Peyer's patch (tissue), 4 donors: Measurements from ENCODE around the gene VSTM5. TPM values are rescaled to one million over a fixed set of nuclear protein-coding genes. Genes with fewer than 3 reads are reported as not detected.

Experiments
- DNase-seq, 3 donors: peaks; one replicate each; pipeline ENCODE4 v3.0.0-alpha.2; 2017 to 2019
- H3K27ac ChIP-seq, 4 donors: fragments of 200-600 bp; sonication (generic); one replicate each; pipeline ENCODE4 v1.5.1; 2016 to 2019
- H3K27me3 ChIP-seq, 2 donors: fragments of 200-600 bp; sonication (generic); one replicate each; pipeline ENCODE4 v1.5.1; 2019
- H3K36me3 ChIP-seq, 3 donors: fragments of 200-600 bp; sonication (generic); one replicate each; pipeline ENCODE4 v1.5.1; 2016 to 2019
- H3K4me1 ChIP-seq, 4 donors: fragments of 200-600 bp; sonication (generic); one replicate each; pipeline ENCODE4 v1.5.1; 2016 to 2019
- H3K4me3 ChIP-seq, 4 donors: fragments of 200-600 bp; sonication (generic); 1 replicate in 3 of 4; 2 replicates in 1 of 4; pipeline ENCODE4 v1.5.1; 2016 to 2019; ENCODE audit warnings: mild to moderate bottlenecking in 1 of 4
- H3K9me3 ChIP-seq, 4 donors: fragments of 200-600 bp; sonication (generic); one replicate each; pipeline ENCODE4 v1.5.1; 2016 to 2019; ENCODE audit warnings: mild to moderate bottlenecking in 1 of 4
- POLR2A ChIP-seq, 2 donors: fragments of 450-650 bp; IDR thresholded peaks; one replicate each; pipeline ENCODE4 v1.5.1; 2017; ENCODE audit warnings: antibody characterized with exemption in 2 of 2, mild to moderate bottlenecking in 2 of 2, moderate library complexity in 2 of 2
- total RNA-seq, 4 donors: library from RNA; depleted of rRNA; stranded (reverse); fragments of >200 nt; gene quantifications; one replicate each; pipeline ENCODE4 v1.1.0, GENCODE V29; 2016
- TF ChIP-seq, protein P1 (sequence below), 6 experiments: fragments of 450-650 bp in 4 of 6; fragments of 200-600 bp in 2 of 6; sonication (generic) in 1 of 6; IDR thresholded peaks; one replicate each; pipeline ENCODE4 v1.5.1; 2017 to 2019; ENCODE audit warnings: antibody characterized with exemption in 6 of 6, mild to moderate bottlenecking in 3 of 6, moderate library complexity in 1 of 6

VSTM5 gene
- total RNA-seq, 4 donors from 2014 or later = 1.1 to 2.2 (median 1.5) TPM

DNA sequence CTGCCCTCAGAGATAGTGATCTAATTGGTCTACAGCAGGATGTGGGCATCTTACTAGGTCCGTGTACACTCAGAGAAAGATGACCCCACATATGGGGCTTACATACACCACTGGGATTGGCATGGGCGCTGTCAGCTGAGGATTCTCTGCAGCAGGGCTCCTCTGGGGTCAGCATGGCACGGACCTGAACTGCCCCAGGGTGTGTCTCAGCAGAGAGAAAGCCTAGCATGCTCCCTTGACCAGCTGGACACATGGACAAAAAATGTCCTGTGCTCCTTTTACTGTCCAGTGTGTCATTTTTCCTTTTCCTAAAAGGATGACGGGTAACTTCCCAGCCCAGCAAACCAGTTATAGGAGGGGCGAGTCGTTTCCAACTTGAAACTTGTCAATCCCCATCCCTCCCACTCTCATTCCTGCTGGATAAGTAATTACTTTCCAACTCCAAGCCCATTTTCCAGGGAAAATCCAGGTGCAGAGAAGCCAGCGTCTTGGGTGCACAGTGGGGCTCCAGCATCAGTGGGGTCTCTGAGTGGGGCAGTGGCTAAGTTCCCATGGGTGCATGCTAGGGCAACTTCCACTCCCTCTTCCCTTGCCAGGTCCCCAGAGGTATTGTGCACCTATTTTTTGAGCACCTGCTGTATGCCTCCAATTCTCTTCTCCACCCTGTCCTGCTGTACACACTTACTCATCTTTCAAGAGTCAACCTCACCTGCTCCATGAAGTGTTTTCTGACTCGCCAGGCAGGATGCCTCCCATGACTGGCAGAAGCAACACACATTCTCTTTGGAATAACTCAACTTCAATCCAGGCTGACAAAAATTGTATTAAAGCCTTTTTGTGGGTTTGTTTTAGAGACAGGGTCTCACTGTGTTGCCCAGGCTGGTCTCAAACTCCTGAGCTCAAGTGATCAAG is 5.0 kb downstream of the VSTM5 start:
- Histone ChIP-seq H3K36me3 (no peaks in the 10 kb centered on the region), H3K4me1 (peaks cover 0 to 27% (median 2%) of the 10 kb centered on the region in 4 donors), H3K9me3 (no peaks in the 10 kb centered on the region), H3K27me3 (no peaks in the 10 kb centered on the region), H3K4me3 (no peak overlapping the region), H3K27ac (no peak overlapping the region)
- no peak for DNase-seq
- TF ChIP-seq, protein P1, sequence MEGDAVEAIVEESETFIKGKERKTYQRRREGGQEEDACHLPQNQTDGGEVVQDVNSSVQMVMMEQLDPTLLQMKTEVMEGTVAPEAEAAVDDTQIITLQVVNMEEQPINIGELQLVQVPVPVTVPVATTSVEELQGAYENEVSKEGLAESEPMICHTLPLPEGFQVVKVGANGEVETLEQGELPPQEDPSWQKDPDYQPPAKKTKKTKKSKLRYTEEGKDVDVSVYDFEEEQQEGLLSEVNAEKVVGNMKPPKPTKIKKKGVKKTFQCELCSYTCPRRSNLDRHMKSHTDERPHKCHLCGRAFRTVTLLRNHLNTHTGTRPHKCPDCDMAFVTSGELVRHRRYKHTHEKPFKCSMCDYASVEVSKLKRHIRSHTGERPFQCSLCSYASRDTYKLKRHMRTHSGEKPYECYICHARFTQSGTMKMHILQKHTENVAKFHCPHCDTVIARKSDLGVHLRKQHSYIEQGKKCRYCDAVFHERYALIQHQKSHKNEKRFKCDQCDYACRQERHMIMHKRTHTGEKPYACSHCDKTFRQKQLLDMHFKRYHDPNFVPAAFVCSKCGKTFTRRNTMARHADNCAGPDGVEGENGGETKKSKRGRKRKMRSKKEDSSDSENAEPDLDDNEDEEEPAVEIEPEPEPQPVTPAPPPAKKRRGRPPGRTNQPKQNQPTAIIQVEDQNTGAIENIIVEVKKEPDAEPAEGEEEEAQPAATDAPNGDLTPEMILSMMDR (IDR thresholded peaks at IDR 0.05) = no peak
- TF ChIP-seq POLR2A (IDR thresholded peaks at IDR 0.05) = no peak

DNA sequence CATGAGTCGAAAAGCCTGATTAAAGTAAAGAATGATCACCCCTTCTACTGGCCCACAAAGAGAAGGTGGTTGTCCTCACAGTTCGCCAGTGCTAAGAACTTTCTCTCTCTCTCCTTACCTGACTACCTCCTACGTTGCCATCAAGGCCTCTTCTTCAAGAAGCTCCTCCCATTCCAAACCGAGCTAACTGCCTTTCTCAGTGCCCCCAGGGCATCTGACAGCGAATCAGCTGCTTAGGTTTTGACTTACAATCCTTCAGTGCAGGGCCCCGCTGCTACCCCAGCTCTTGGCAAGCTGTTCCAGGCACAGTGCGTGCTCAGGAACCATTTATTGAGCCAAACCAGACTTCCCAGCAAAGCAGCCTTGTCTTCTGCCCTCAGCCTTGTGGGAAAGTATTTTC is 5.8 kb downstream of the VSTM5 start:
- no peaks in the 10 kb centered on the region for H3K36me3 ChIP-seq
- no peaks in the 10 kb centered on the region for H3K9me3 ChIP-seq
- no peak overlapping the region for H3K4me3 ChIP-seq
- no peak for DNase-seq
- TF ChIP-seq POLR2A (IDR thresholded peaks at IDR 0.05) = no peak
- TF ChIP-seq, protein P1 (IDR thresholded peaks at IDR 0.05) = no peak
- peaks cover 0 to 20% (median 2%) of the 10 kb centered on the region in 4 donors for H3K4me1 ChIP-seq
- H3K27ac ChIP-seq = no peak overlapping the region
- H3K27me3 ChIP-seq = no peaks in the 10 kb centered on the region

DNA sequence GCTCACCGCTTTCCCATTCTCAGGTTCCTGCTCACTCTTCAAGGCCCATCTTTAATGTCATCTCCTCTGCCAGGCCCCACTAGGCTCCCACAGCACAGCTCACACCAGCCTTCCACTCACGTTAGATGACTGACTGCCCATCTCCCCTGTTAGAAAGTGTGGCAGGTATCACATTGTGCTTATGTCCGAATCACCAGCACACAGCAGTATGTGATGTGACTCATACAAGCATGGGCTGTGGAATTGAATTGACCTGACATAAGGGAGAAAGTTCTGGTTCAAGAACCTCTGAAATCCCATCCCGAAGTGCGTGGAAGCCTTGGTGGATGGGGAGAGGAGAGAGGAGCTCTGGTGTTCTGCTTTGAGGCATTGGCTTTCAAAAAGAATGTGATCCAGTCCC is 6.5 kb downstream of the VSTM5 start:
- Histone ChIP-seq H3K9me3 (no peaks in the 10 kb centered on the region), H3K4me1 (peaks cover 0 to 14% (median 0%) of the 10 kb centered on the region in 4 donors), H3K27ac (peak overlapping the region in 1 of 4 donors; percentile 59), H3K4me3 (no peak overlapping the region), H3K27me3 (no peaks in the 10 kb centered on the region), H3K36me3 (no peaks in the 10 kb centered on the region)
- TF ChIP-seq POLR2A (IDR thresholded peaks at IDR 0.05) = no peak
- TF ChIP-seq, protein P1 (IDR thresholded peaks at IDR 0.05) = no peak
- DNase-seq = no peak

DNA sequence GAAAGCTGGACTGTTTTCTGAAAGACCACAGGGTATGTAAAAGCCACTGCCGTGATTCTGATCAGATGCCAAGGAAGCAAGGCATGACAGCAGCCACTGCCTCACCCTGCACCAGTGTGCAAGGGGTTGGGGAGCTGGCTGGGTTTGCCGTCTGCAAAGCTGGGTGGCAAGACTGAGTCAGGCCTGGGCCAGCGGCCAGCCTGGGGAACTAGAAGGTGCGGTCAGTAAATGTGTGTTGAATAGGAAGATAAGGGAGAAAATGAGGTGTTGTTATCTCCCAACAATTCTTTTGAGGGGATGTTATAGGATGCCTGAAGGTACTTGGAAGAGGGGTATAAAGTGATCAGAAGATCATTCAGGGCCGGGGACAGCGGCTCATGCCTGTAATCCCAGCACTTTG is 8.0 kb downstream of the VSTM5 start:
- Histone ChIP-seq H3K4me3 (no peak overlapping the region), H3K27me3 (no peaks in the 10 kb centered on the region), H3K4me1 (peaks cover 0 to 18% (median 0%) of the 10 kb centered on the region in 4 donors), H3K27ac (peak overlapping the region in 1 of 4 donors; percentile 59), H3K36me3 (no peaks in the 10 kb centered on the region), H3K9me3 (no peaks in the 10 kb centered on the region)
- DNase-seq = peak in 2 of 3 donors; percentile 86 to 87
- TF ChIP-seq, protein P1 (IDR thresholded peaks at IDR 0.05) = no peak
- TF ChIP-seq POLR2A (IDR thresholded peaks at IDR 0.05) = no peak

DNA sequence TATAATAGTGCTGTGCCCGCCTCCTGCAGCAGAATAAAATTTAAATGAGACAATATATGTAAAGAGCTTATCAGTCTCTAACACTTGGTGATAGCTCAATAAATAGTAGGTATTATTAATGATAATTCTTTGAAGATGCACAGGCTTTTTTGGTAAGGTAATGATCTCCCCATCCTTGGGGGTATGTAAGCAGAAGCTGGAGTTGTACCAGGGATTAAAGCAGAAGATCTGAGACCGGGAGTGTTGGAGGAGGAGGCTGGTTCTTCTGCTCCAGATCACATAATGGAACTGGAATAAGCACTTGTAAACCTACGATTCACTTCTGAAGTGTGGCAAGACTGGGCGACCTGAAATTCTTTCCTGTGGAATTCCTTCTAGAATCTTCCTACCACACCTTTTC is 8.4 kb downstream of the VSTM5 start:
- TF ChIP-seq, protein P1 (IDR thresholded peaks at IDR 0.05) = no peak
- no peak for TF ChIP-seq POLR2A (IDR thresholded peaks at IDR 0.05)
- H3K27ac ChIP-seq = peak overlapping the region in 1 of 4 donors; percentile 59

More for the DNA sequence above, 8.4 kb downstream of the VSTM5 start:
- no peaks in the 10 kb centered on the region for H3K9me3 ChIP-seq
- no peak for DNase-seq
- no peak overlapping the region for H3K4me3 ChIP-seq
- no peaks in the 10 kb centered on the region for H3K36me3 ChIP-seq
- H3K4me1 ChIP-seq = peaks cover 0 to 18% (median 0%) of the 10 kb centered on the region in 4 donors
- no peaks in the 10 kb centered on the region for H3K27me3 ChIP-seq
